ENCODE results near the gene FRAS1.

DNA sequence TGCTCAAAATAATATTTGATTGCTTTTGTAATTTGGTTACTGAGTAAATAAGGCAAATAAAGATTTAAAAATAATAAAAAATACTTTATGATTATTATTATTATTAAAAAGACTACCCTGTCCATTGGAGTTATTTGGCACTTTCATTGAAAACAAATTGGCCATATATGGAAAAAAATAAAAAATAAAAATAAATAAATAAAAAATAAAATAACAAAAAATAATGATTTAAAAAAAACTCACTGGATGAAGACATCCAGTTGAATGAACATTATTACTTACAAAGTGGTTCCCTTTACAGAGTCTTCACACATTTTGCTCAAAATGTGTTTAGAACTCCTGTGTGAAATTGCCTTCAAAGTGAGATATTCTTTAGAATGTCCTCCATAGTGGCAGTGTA lies 353.1 kb downstream of the FRAS1 start:
- TF ChIP-seq, protein P1, sequence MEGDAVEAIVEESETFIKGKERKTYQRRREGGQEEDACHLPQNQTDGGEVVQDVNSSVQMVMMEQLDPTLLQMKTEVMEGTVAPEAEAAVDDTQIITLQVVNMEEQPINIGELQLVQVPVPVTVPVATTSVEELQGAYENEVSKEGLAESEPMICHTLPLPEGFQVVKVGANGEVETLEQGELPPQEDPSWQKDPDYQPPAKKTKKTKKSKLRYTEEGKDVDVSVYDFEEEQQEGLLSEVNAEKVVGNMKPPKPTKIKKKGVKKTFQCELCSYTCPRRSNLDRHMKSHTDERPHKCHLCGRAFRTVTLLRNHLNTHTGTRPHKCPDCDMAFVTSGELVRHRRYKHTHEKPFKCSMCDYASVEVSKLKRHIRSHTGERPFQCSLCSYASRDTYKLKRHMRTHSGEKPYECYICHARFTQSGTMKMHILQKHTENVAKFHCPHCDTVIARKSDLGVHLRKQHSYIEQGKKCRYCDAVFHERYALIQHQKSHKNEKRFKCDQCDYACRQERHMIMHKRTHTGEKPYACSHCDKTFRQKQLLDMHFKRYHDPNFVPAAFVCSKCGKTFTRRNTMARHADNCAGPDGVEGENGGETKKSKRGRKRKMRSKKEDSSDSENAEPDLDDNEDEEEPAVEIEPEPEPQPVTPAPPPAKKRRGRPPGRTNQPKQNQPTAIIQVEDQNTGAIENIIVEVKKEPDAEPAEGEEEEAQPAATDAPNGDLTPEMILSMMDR (IDR thresholded peaks at IDR 0.05), result no peak
- TF ChIP-seq POLR2A (IDR thresholded peaks at IDR 0.05), result no peak

Data from uterus (tissue), 2 donors.